ENCODE results near the gene LARGE1.

- TF ChIP-seq, protein P1, sequence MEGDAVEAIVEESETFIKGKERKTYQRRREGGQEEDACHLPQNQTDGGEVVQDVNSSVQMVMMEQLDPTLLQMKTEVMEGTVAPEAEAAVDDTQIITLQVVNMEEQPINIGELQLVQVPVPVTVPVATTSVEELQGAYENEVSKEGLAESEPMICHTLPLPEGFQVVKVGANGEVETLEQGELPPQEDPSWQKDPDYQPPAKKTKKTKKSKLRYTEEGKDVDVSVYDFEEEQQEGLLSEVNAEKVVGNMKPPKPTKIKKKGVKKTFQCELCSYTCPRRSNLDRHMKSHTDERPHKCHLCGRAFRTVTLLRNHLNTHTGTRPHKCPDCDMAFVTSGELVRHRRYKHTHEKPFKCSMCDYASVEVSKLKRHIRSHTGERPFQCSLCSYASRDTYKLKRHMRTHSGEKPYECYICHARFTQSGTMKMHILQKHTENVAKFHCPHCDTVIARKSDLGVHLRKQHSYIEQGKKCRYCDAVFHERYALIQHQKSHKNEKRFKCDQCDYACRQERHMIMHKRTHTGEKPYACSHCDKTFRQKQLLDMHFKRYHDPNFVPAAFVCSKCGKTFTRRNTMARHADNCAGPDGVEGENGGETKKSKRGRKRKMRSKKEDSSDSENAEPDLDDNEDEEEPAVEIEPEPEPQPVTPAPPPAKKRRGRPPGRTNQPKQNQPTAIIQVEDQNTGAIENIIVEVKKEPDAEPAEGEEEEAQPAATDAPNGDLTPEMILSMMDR (IDR thresholded peaks at IDR 0.05; ENCODE audit: insufficient read depth, low read length, poor library complexity, severe bottlenecking), result no peak
- no peak for TF ChIP-seq EZH2phosphoT487 (conservative IDR thresholded peaks at IDR 0.05; ENCODE audit: low read length)
Observed at GRCh38 chr22:33835265-33835664, 85.0 kb downstream of the LARGE1 start.

All from SU-DHL-6 (cell line).